Cardiac septum (tissue), 1 donor: Measurements from ENCODE around the gene TEX51. TPM values are rescaled to one million over a fixed set of nuclear protein-coding genes. Genes with fewer than 3 reads are reported as not detected.

Source experiments
- DNase-seq: peaks from one replicate; pipeline ENCODE4 v3.0.0-alpha.2; 2020; ENCODE audit warnings: low spot score
- intact Hi-C: fragments of 100-400 bp; cut with DNase I; formaldehyde crosslinking; loops from one replicate; pipeline ENCODE4 v1.14.0; 2022
- total RNA-seq: library from RNA; stranded (reverse); fragmentation: NEBNext Ultra II Directional; extraction: Animal tissue kit (Norgen Biotek cat#: 25700); gene quantifications from one replicate; pipeline ENCODE4 v1.2.1, GENCODE V29; 2021
- donor health status: DM: no; HTN: no; CAD: no.

Gene TEX51
- total RNA-seq, 1 donor from 2014 or later, result not detected

GRCh38 chr2:126943612-126944348 lies 45.1 kb downstream of the TEX51 start:
- no peak for DNase-seq
- intact Hi-C loops, result no loop called here

- no peak for DNase-seq
- intact Hi-C loops, result no loop called here
Observed at GRCh38 chr2:126945118-126945517, 46.4 kb downstream of the TEX51 start.

GRCh38 chr2:126946318-126947102 lies 47.8 kb downstream of the TEX51 start:
- intact Hi-C loops, result no loop called here
- no peak for DNase-seq

- no peak for DNase-seq
- intact Hi-C loops, result no loop called here
Observed at GRCh38 chr2:126947103-126947429, 48.4 kb downstream of the TEX51 start.

GRCh38 chr2:126949775-126950174 lies 51.1 kb downstream of the TEX51 start:
- intact Hi-C loops, result no loop called here
- DNase-seq, result no peak

- no peak for DNase-seq
- intact Hi-C loops, result no loop called here
Observed at GRCh38 chr2:126950504-126950903, 51.8 kb downstream of the TEX51 start.

Other genes starting within 250 kb of the TEX51 start
- gene GYPC, start 242.7 kb upstream of the TEX51 start, total RNA-seq, result 113 TPM
- 14.0 TPM for gene BIN1, start 208.3 kb downstream of the TEX51 start, total RNA-seq